Pancreas (tissue), 10 donors: ENCODE data around the gene DSG3. TPM values are rescaled to one million over a fixed set of nuclear protein-coding genes. Genes with fewer than 3 reads are reported as not detected.

ENCODE experiments used
- ATAC-seq, 4 donors: fragments of 200-7000 bp; cut with Tn5 transposase; one replicate each; pipeline versions ENCODE4 v1.8.0 to v1.9.1; 2020; ENCODE audit warnings: mild to moderate bottlenecking in 4 of 4, moderate library complexity in 4 of 4
- DNase-seq, 6 donors: peaks; one replicate each; pipeline ENCODE4 v3.0.0-alpha.2; 2020
- FAIRE-seq: peaks from 2 replicates; lab custom pipeline; 2012; peaks lifted over from hg19 to GRCh38; lab: Jason Lieb, UNC
- H3K27ac ChIP-seq, 4 donors: fragments of 200-600 bp; sonication (generic); 1 replicate in 3 of 4; 2 replicates in 1 of 4; pipeline versions ENCODE4 v1.5.0 to v1.8.0; 2020
- H3K27me3 ChIP-seq, 4 donors: fragments of 200-600 bp; one replicate each; pipeline ENCODE4 v1.8.0; 2021
- H3K36me3 ChIP-seq, 3 donors: fragments of 200-600 bp; sonication (generic) in 1 of 3; one replicate each; pipeline versions ENCODE4 v1.5.0 to v1.8.0; 2020 to 2021
- H3K4me1 ChIP-seq, 3 donors: fragments of 200-600 bp; one replicate each; pipeline ENCODE4 v1.8.0; 2021
- H3K4me3 ChIP-seq, 4 donors: fragments of 200-600 bp; sonication (generic) in 2 of 4; one replicate each; pipeline versions ENCODE4 v1.5.0 to v1.8.0; 2020 to 2021
- H3K9me3 ChIP-seq, 4 donors: fragments of 200-600 bp; one replicate each; pipeline ENCODE4 v1.8.0; 2021
- WGBS, 2 donors: extraction: QIAGEN DNeasy Blood & Tissue Kit; methylation state at CpG; one replicate each; pipeline ENCODE4 v1.1.7; 2013; 5-methylcytosine and 5-hydroxymethylcytosine counted together
- intact Hi-C, 3 donors: fragments of 100-400 bp; cut with DNase I; formaldehyde crosslinking; loops; one replicate each; pipeline versions ENCODE4 v1.11.1 to v1.14.2; 2022
- polyA plus RNA-seq, 2 donors: library from polyadenylated mRNA; stranded (reverse); fragments of 200-250 nt; gene quantifications; one replicate each; pipeline ENCODE4 v1.2.3, GENCODE V29; 2013
- total RNA-seq, 6 donors: library from RNA; stranded (reverse); fragmentation: NEBNext Ultra II Directional in 4 of 6; extraction: Animal tissue kit (Norgen Biotek cat#: 25700) in 4 of 6; gene quantifications; one replicate each; pipeline versions ENCODE4 v1.2.1 to v1.2.4, GENCODE V29; 2021 to 2023
- TF ChIP-seq, protein P1 (sequence below), 4 donors: fragments of 200-600 bp; sonication (generic) in 3 of 4; IDR thresholded peaks; one replicate each; pipeline versions ENCODE4 v1.5.0 to v1.8.0; 2021; ENCODE audit warnings: antibody characterized with exemption in 4 of 4
- donor health status: healthy with polysubstance abuse.
- donor health status: DM: no; HTN: no; CAD: no; lungs with moderate emphysema.
- donor health status: DM: no; HTN: no; CAD: no.
- donor health status: control.
- donor health status: control.
- donor health status: Bipolar disorder and iron deficiency.
- donor health status: DM: yes; HTN: yes; CAD: no.
- donor health status: DM: no; HTN: no; CAD: no.
- donor health status: DM: no; HTN: no; CAD: no.
- donor health status: DM: yes; HTN: yes; CAD: no.

Gene DSG3
- total and polyA plus RNA-seq, 8 donors, result 0.02 TPM; not detected in 7

DNA sequence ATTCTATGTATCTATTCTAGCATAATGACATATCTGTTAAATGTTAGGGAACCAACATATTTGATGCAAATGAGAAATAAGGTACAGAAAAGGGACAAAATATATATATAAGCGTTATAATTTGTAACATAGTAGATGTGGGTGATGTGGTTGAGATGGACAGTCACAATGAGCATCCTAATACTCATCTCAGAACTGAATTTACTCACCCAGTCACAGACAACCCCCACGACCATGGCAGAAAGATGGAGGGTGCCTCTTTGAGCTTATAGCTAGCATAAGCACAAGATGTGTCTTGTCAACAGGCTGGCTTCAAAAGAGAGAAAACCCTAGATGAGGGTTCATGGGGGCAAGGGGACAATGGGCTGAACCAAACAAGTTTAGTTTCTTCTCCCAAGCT is 9.1 kb upstream of the DSG3 start:
- Histone ChIP-seq H3K27ac (no peak overlapping the region), H3K4me1 (no peaks in the 10 kb centered on the region), H3K36me3 (no peaks in the 10 kb centered on the region), H3K27me3 (peaks cover 0 to 3% (median 0%) of the 10 kb centered on the region in 4 donors), H3K4me3 (no peak overlapping the region), H3K9me3 (no peaks in the 10 kb centered on the region)
- ATAC-seq (no peak), FAIRE-seq (no peak), DNase-seq (no peak)
- WGBS, 2 donors, result 51 to 72% methylated on average over 2 of the region's 2 CpGs
- TF ChIP-seq, protein P1, sequence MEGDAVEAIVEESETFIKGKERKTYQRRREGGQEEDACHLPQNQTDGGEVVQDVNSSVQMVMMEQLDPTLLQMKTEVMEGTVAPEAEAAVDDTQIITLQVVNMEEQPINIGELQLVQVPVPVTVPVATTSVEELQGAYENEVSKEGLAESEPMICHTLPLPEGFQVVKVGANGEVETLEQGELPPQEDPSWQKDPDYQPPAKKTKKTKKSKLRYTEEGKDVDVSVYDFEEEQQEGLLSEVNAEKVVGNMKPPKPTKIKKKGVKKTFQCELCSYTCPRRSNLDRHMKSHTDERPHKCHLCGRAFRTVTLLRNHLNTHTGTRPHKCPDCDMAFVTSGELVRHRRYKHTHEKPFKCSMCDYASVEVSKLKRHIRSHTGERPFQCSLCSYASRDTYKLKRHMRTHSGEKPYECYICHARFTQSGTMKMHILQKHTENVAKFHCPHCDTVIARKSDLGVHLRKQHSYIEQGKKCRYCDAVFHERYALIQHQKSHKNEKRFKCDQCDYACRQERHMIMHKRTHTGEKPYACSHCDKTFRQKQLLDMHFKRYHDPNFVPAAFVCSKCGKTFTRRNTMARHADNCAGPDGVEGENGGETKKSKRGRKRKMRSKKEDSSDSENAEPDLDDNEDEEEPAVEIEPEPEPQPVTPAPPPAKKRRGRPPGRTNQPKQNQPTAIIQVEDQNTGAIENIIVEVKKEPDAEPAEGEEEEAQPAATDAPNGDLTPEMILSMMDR (IDR thresholded peaks at IDR 0.05), result no peak
- intact Hi-C loops, result no loop called here

DNA sequence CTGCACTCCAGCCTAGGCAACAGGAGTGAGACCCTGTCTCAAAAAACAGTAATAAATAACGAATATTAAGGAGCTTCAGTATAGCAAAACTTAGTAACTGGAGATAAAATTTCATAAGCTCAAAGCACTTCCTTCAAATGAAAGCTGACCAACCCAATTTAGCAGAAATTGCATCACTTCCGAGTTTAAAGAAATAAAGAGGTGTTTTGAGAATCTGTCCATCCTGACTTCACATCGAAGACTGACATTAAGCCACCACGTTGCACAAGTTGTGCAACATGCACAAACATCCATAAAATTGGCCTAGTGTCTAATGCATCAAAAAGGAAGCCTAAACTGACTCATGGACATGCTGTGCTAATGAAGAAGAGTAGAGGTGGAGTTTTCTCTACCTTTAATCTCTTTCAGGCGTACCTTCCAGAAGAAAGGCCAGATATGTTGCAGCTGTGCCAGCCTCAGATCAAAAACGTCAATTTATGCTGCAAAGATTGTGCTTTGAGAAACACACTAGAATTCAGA is 7.7 kb upstream of the DSG3 start:
- WGBS, 2 donors, result 62 to 65% methylated on average over 6 of the region's 6 CpGs
- no peak for DNase-seq
- TF ChIP-seq, protein P1 (IDR thresholded peaks at IDR 0.05), result no peak
- H3K4me3 ChIP-seq, result no peak overlapping the region
- no peak overlapping the region for H3K27ac ChIP-seq
- no peaks in the 10 kb centered on the region for H3K36me3 ChIP-seq
- intact Hi-C loops, result no loop called here
- H3K27me3 ChIP-seq, result peaks cover 0 to 3% (median 0%) of the 10 kb centered on the region in 4 donors
- no peak for FAIRE-seq
- ATAC-seq, result no peak
- no peaks in the 10 kb centered on the region for H3K4me1 ChIP-seq
- H3K9me3 ChIP-seq, result no peaks in the 10 kb centered on the region

GRCh38 chr18:31440787-31441186 is 6.8 kb upstream of the DSG3 start:
- Histone ChIP-seq H3K27ac (no peak overlapping the region), H3K9me3 (no peaks in the 10 kb centered on the region), H3K4me3 (no peak overlapping the region), H3K4me1 (no peaks in the 10 kb centered on the region), H3K27me3 (peaks cover 0 to 3% (median 0%) of the 10 kb centered on the region in 4 donors), H3K36me3 (no peaks in the 10 kb centered on the region)
- TF ChIP-seq, protein P1 (IDR thresholded peaks at IDR 0.05), result no peak
- DNase-seq, result no peak
- WGBS, 2 donors, result 78 to 84% methylated on average over 6 of the region's 6 CpGs
- no peak for FAIRE-seq
- intact Hi-C loops, result no loop called here
- no peak for ATAC-seq

DNA sequence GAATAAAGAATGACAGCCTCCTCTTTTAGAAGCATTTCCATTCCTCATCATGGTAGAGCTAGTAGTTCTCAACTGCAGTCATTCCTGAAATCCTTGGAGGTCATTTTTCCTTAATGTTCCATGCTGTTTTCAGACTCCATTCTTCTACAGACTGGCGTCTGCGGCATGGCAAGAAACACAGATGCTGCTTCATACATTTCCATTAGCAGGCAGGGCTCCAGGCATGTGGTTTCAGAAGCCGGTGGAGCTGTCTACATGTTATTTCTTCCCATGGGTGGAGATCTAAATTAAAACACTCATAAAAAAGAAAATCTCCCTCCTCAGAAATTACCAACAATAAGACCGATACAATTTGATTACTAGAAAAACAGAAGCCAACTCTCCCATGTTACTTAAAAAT is 6.0 kb upstream of the DSG3 start:
- intact Hi-C loops, result no loop called here

DNA sequence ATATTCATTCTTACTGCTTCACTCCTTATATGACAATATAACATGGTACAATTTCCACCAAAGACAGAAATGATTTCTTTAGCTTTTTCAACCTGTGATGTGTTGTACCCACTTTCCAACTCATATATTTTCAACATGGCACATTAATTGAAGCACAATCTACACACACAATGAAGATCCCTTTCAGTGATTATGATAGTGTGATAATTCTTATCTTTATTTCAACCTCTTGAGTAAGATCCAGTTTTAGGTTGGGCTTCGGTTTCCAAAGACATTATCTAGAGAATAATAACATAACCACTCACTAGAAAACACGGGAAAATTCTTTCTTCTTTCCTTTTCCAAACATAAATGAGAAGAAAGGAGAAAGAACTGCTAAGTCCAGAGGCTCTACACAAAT is 3.4 kb upstream of the DSG3 start:
- Histone ChIP-seq H3K36me3 (no peaks in the 10 kb centered on the region), H3K4me1 (no peaks in the 10 kb centered on the region), H3K27me3 (peaks cover 0 to 1% (median 0%) of the 10 kb centered on the region in 4 donors), H3K4me3 (no peak overlapping the region), H3K9me3 (no peaks in the 10 kb centered on the region), H3K27ac (no peak overlapping the region)
- WGBS, 2 donors, result 60 to 72% methylated on average over 2 of the region's 2 CpGs
- ATAC-seq (no peak), DNase-seq (no peak), FAIRE-seq (no peak)
- TF ChIP-seq, protein P1 (IDR thresholded peaks at IDR 0.05), result no peak
- intact Hi-C loops, result no loop called here

More for the DNA sequence above, 6.0 kb upstream of the DSG3 start:
- peaks cover 0 to 3% (median 0%) of the 10 kb centered on the region in 4 donors for H3K27me3 ChIP-seq
- DNase-seq, result no peak
- no peak for ATAC-seq
- WGBS, 2 donors, result 85 to 88% methylated on average over 4 of the region's 4 CpGs
- no peak overlapping the region for H3K4me3 ChIP-seq
- FAIRE-seq, result no peak
- H3K27ac ChIP-seq, result no peak overlapping the region
- no peaks in the 10 kb centered on the region for H3K9me3 ChIP-seq
- H3K36me3 ChIP-seq, result no peaks in the 10 kb centered on the region
- TF ChIP-seq, protein P1 (IDR thresholded peaks at IDR 0.05), result no peak
- no peaks in the 10 kb centered on the region for H3K4me1 ChIP-seq
